Measurements from ENCODE around the gene LDLRAD3. TPM values are rescaled to one million over a fixed set of nuclear protein-coding genes. Genes with fewer than 3 reads are reported as not detected.

Gene LDLRAD3
- total RNA-seq, 1 experiment from 2014 or later: 12.1 TPM

DNA sequence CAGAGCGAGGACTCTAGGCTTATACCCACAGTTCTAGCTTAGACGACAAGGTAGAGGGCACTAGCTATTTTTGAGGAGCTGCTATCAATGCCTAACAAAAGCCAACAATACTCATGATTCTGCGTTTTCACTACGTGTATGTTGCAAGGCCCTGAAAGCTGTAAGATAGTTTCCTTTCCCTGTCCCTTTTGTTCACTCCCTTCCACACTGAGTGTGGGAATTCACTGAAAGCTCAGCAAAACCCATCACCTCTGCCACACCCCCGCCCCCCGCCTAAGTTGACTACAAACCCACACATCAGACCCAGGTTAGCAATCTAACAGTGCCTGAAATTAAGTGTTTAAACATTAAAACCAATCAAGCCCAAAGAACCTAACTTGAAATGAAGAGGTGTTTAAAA is 6.2 kb upstream of the LDLRAD3 start:
- no peaks in the 10 kb centered on the region for H3K9me3 Mint-ChIP-seq
- H3K4me1 Mint-ChIP-seq: peaks cover 4 to 16% of the 10 kb centered on the region in 2 experiments
- no peak overlapping the region for H3K27ac ChIP-seq (ENCODE audit: insufficient read length, low read depth, low read length)
- H3K4me1 ChIP-seq (ENCODE audit: insufficient read depth, low read length): no peaks in the 10 kb centered on the region
- H4K91ac ChIP-seq (ENCODE audit: insufficient read length, low read depth, low read length): no peak overlapping the region
- H3K36me3 Mint-ChIP-seq (ENCODE audit: insufficient read depth in 1 of 3, low read depth in 3 of 3): no peaks in the 10 kb centered on the region
- no peak overlapping the region for H2AK5ac ChIP-seq (ENCODE audit: insufficient read length, low read length)
- H3K27me3 Mint-ChIP-seq (ENCODE audit: low read depth): peaks cover 10% of the 10 kb centered on the region
- H3K79me1 ChIP-seq (ENCODE audit: insufficient read depth, low read depth, low read length, poor library complexity, severe bottlenecking): no peaks in the 10 kb centered on the region
- H2BK20ac ChIP-seq (ENCODE audit: low read depth, low read length, poor library complexity, severe bottlenecking): no peak overlapping the region
- no peaks in the 10 kb centered on the region for H4K20me1 ChIP-seq (ENCODE audit: control insufficient read depth, insufficient read depth, insufficient read length)
- H3K79me2 ChIP-seq (ENCODE audit: insufficient read depth, low read length): no peaks in the 10 kb centered on the region
- H3K23me2 ChIP-seq (ENCODE audit: insufficient read length, low read depth, low read length, poor library complexity, severe bottlenecking): no peaks in the 10 kb centered on the region
- H3K4me3 Mint-ChIP-seq: no peak overlapping the region
- no peaks in the 10 kb centered on the region for H3K9me3 ChIP-seq (ENCODE audit: control insufficient read depth, low read depth, low read length)
- no peak overlapping the region for H3K9ac ChIP-seq (ENCODE audit: extremely low read depth, insufficient read length, low read length)
- H3K4ac ChIP-seq (ENCODE audit: low read depth, low read length): no peak overlapping the region
- H3K56ac ChIP-seq (ENCODE audit: insufficient read length, low read depth, low read length): no peak overlapping the region
- H4K5ac ChIP-seq (ENCODE audit: insufficient read length, low read depth, low read length): no peak overlapping the region
- H2BK120ac ChIP-seq (ENCODE audit: low read depth, low read length, poor library complexity, severe bottlenecking): no peak overlapping the region
- no peak for DNase-seq
- no peak overlapping the region for H3K27ac Mint-ChIP-seq
- no peak overlapping the region for H3K18ac ChIP-seq (ENCODE audit: insufficient read length, low read depth, low read length)
- H2BK15ac ChIP-seq (ENCODE audit: low read depth, low read length): no peak overlapping the region
- no peak overlapping the region for H2AFZ ChIP-seq (ENCODE audit: low read length)
- no peak overlapping the region for H3K4me2 ChIP-seq (ENCODE audit: insufficient read depth, insufficient read length, low read length)
- H3K23ac ChIP-seq (ENCODE audit: insufficient read length, low read depth, low read length): no peak overlapping the region
- H3K14ac ChIP-seq (ENCODE audit: insufficient read depth, low read length): no peak overlapping the region
- no CpG with 5 or more reads among the region's 6 CpGs for WGBS (ENCODE audit: extremely low coverage, insufficient read length, low lambda C conversion rate)
- H3K27me3 ChIP-seq (ENCODE audit: insufficient read depth, low read length): no peaks in the 10 kb centered on the region
- H2BK5ac ChIP-seq (ENCODE audit: insufficient read length, low read length): no peak overlapping the region
- no peak overlapping the region for H3T11ph ChIP-seq (ENCODE audit: low read length)
- H4K8ac ChIP-seq (replicated peaks; ENCODE audit: insufficient read length, low read depth, low read length): no peak overlapping the region
- no peak overlapping the region for H2BK12ac ChIP-seq (ENCODE audit: insufficient read length, low read depth, low read length)
- TF ChIP-seq, protein P1, sequence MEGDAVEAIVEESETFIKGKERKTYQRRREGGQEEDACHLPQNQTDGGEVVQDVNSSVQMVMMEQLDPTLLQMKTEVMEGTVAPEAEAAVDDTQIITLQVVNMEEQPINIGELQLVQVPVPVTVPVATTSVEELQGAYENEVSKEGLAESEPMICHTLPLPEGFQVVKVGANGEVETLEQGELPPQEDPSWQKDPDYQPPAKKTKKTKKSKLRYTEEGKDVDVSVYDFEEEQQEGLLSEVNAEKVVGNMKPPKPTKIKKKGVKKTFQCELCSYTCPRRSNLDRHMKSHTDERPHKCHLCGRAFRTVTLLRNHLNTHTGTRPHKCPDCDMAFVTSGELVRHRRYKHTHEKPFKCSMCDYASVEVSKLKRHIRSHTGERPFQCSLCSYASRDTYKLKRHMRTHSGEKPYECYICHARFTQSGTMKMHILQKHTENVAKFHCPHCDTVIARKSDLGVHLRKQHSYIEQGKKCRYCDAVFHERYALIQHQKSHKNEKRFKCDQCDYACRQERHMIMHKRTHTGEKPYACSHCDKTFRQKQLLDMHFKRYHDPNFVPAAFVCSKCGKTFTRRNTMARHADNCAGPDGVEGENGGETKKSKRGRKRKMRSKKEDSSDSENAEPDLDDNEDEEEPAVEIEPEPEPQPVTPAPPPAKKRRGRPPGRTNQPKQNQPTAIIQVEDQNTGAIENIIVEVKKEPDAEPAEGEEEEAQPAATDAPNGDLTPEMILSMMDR (conservative IDR thresholded peaks at IDR 0.05): no peak
